Chondrocyte (in vitro differentiated cells): Measurements from ENCODE around the gene SLC4A5. TPM values are rescaled to one million over a fixed set of nuclear protein-coding genes. Genes with fewer than 3 reads are reported as not detected.
"Not testable (repeated sequence)": the region's sequence is repeated elsewhere in the genome, so short reads cannot be mapped to it uniquely, and the experiment has no call there.

Experiments
- DNase-seq: peaks from one replicate; pipeline ENCODE4 v3.0.0; 2021; ENCODE audit warnings: mixed read lengths, low spot score
- H3K27ac Mint-ChIP-seq: one replicate; pipeline ENCODE4 v1.8.0; 2021; ENCODE audit warnings: mild to moderate bottlenecking, moderate library complexity, mixed read lengths; ENCODE audit not compliant: unreplicated experiment
- H3K27me3 Mint-ChIP-seq: 2 replicates; pipeline ENCODE4 v1.8.0; 2021; ENCODE audit warnings: low read depth, mixed read lengths
- H3K36me3 Mint-ChIP-seq: 2 replicates; pipeline ENCODE4 v1.8.0; 2021; ENCODE audit warnings: low read depth, mixed read lengths
- H3K4me1 Mint-ChIP-seq: 2 replicates; pipeline ENCODE4 v1.8.0; 2021; ENCODE audit warnings: low read depth, mild to moderate bottlenecking, mixed read lengths
- H3K4me3 Mint-ChIP-seq: one replicate; pipeline ENCODE4 v1.8.0; 2021; ENCODE audit warnings: mild to moderate bottlenecking, moderate library complexity, mixed read lengths; ENCODE audit not compliant: unreplicated experiment
- H3K9me3 Mint-ChIP-seq: 2 replicates; pipeline ENCODE4 v1.8.0; 2021; ENCODE audit warnings: low read depth, mixed read lengths
- CTCF ChIP-seq: fragments of 200-600 bp; sonication (generic); IDR thresholded peaks from 2 replicates; pipeline ENCODE4 v1.5.0; 2021; ENCODE audit warnings: antibody characterized with exemption, mild to moderate bottlenecking, moderate library complexity
- total RNA-seq: library from RNA; stranded (reverse); gene quantifications from 3 replicates; pipeline ENCODE4 v1.2.1, GENCODE V29; 2021

SLC4A5 gene
- total RNA-seq, 1 donor from 2014 or later, result 0.65 TPM

DNA sequence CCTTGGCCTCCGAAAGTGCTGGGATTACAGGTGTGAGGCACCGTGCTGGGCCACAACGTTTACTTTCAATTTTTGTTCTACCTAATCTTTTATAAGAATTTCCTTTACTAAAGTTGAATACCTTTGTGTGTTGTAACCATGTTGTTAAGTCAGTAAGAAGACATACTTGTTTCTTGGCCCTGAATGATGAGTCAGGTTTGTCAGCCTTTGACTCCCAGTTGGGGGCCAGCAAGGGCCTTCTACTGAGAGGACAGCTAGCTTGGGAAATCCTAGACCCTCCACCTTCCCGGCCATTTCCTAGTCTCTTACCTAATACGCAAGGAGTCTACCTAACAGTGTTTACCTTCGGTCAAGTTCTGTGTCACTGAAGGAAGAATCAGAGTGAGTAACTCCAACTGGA, 122.1 kb downstream of the SLC4A5 start:
- H3K36me3 Mint-ChIP-seq, result peaks cover 21% of the 10 kb centered on the region
- H3K4me3 Mint-ChIP-seq, result no peak overlapping the region
- DNase-seq, result no peak
- no peak for TF ChIP-seq CTCF
- H3K27ac Mint-ChIP-seq, result peak overlapping the region; percentile 32
- no peaks in the 10 kb centered on the region for H3K9me3 Mint-ChIP-seq
- H3K4me1 Mint-ChIP-seq, result peaks cover 25% of the 10 kb centered on the region
- no peaks in the 10 kb centered on the region for H3K27me3 Mint-ChIP-seq

GRCh38 chr2:74219846-74220486, 123.2 kb downstream of the SLC4A5 start:
- Mint-ChIP-seq H3K27me3 (no peaks in the 10 kb centered on the region), H3K4me1 (peaks cover 18% of the 10 kb centered on the region), H3K27ac (no peak overlapping the region), H3K9me3 (no peaks in the 10 kb centered on the region), H3K36me3 (peaks cover 26% of the 10 kb centered on the region), H3K4me3 (no peak overlapping the region)
- no peak for DNase-seq
- TF ChIP-seq CTCF, result no peak

GRCh38 chr2:74216642-74217041, 126.6 kb downstream of the SLC4A5 start:
- DNase-seq, result no peak
- H3K36me3 Mint-ChIP-seq, result peaks cover 33% of the 10 kb centered on the region
- TF ChIP-seq CTCF, result no peak
- no peaks in the 10 kb centered on the region for H3K9me3 Mint-ChIP-seq
- H3K27ac Mint-ChIP-seq, result peak overlapping the region; percentile 41
- no peaks in the 10 kb centered on the region for H3K4me1 Mint-ChIP-seq
- H3K27me3 Mint-ChIP-seq, result no peaks in the 10 kb centered on the region
- H3K4me3 Mint-ChIP-seq, result no peak overlapping the region

DNA sequence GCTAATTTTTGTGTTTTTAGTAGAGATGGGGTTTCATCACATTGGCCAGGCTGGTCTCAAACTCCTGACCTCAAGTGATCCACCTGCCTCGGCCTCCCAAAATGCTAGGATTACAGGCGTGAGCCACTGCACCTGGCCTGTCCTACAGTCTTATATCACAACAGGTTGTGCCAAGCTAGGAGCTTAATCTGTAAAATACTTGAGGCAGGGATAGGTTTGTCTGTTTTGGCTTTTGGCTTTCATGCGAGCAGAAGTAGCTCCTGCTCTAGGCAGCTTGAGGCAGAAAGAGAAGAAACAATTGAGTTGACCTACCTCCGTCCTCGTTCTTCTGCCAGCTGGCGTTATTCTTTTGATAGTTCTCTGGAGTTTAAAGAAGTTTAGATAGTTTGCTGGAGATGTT, 127.4 kb downstream of the SLC4A5 start:
- not testable (repeated sequence) for H3K27ac Mint-ChIP-seq, H3K9me3 Mint-ChIP-seq, H3K27me3 Mint-ChIP-seq, H3K4me3 Mint-ChIP-seq, H3K4me1 Mint-ChIP-seq, DNase-seq
- peaks cover 34% of the 10 kb centered on the region for H3K36me3 Mint-ChIP-seq

DNA sequence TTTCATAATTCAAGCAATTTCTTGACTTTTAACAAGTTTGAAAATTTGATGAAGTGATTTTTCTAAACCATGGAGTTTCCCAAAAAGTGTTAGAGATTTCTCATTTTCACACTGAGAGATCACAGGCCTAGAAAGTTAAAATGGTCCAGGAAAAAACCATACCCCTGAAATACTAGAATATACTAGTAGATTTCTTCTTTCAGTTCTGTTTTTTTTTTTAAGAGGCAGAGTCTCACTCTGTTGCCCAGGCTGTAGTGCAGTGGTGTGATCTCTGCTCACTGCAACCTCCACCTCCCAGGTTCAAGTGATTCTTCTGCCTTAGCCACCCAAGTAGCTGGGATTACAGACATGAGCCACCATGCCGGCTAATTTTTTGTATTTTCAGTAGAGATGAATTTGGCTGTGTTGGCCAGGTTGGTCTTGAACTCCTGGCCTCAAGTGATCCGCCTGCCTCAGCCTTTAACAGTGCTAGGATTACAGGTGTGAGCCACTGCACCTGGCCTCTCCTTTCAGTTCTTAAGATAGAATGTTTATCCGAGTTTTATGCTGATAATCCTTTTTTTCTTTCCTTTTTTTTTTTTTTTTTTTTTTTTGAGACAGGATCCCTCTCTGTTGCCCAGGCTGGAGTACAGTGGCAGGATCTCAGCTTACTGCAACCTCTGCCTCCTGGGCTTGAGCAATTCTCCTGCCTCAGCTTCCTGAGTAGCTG, 130.4 kb downstream of the SLC4A5 start:
- Mint-ChIP-seq H3K4me1 (peaks cover 26% of the 10 kb centered on the region), H3K27ac (no peak overlapping the region), H3K4me3 (no peak overlapping the region), H3K36me3 (peaks cover 34% of the 10 kb centered on the region), H3K27me3 (no peaks in the 10 kb centered on the region), H3K9me3 (no peaks in the 10 kb centered on the region)
- DNase-seq, result no peak
- no peak for TF ChIP-seq CTCF
